Measurements from ENCODE around the gene SRGAP1. TPM values are rescaled to one million over a fixed set of nuclear protein-coding genes. Genes with fewer than 3 reads are reported as not detected.

Gene SRGAP1
- total and polyA plus RNA-seq, 7 donors = 0.23 to 5.1 (median 1.5) TPM

DNA sequence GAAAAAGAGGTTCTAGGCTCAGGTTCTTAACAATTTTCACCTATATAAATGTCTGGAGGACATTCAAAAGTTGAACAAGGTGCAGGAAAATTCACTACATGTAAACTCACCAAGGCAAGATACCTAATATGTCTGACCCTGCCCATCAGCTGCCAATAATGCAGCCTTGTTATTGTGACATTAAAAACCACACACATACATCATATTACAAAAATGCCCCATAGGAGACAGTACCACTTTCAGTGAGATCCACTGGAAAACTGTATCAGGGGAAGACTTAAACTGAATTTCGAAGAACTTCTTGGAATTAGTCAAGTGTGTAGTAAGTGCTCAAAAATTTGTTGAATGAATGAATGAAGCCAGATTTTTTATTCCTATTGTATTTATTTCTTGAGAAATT is 294.5 kb downstream of the SRGAP1 start:
- intact Hi-C loops (cut with DNase I) = no loop called here
- TF ChIP-seq, protein P1, sequence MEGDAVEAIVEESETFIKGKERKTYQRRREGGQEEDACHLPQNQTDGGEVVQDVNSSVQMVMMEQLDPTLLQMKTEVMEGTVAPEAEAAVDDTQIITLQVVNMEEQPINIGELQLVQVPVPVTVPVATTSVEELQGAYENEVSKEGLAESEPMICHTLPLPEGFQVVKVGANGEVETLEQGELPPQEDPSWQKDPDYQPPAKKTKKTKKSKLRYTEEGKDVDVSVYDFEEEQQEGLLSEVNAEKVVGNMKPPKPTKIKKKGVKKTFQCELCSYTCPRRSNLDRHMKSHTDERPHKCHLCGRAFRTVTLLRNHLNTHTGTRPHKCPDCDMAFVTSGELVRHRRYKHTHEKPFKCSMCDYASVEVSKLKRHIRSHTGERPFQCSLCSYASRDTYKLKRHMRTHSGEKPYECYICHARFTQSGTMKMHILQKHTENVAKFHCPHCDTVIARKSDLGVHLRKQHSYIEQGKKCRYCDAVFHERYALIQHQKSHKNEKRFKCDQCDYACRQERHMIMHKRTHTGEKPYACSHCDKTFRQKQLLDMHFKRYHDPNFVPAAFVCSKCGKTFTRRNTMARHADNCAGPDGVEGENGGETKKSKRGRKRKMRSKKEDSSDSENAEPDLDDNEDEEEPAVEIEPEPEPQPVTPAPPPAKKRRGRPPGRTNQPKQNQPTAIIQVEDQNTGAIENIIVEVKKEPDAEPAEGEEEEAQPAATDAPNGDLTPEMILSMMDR (IDR thresholded peaks at IDR 0.05) = no peak
- ATAC-seq (no peak), DNase-seq (no peak)
- no peaks in the 10 kb centered on the region for H3K9me3 ChIP-seq
- no peak overlapping the region for H3K4me3 ChIP-seq
- H3K27me3 ChIP-seq (ENCODE audit: insufficient read depth in 3 of 3, low read length in 2 of 3) = no peaks in the 10 kb centered on the region
- H3K4me1 ChIP-seq = no peaks in the 10 kb centered on the region
- H3K27ac ChIP-seq = no peak overlapping the region
- WGBS, 3 donors = 97 to 100% (median 98%) methylated on average over 1 of the region's 1 CpG
- H3K36me3 ChIP-seq (ENCODE audit: insufficient read depth in 1 of 2, low read depth in 1 of 2) = peaks cover 0 to 6% of the 10 kb centered on the region in 2 donors

DNA sequence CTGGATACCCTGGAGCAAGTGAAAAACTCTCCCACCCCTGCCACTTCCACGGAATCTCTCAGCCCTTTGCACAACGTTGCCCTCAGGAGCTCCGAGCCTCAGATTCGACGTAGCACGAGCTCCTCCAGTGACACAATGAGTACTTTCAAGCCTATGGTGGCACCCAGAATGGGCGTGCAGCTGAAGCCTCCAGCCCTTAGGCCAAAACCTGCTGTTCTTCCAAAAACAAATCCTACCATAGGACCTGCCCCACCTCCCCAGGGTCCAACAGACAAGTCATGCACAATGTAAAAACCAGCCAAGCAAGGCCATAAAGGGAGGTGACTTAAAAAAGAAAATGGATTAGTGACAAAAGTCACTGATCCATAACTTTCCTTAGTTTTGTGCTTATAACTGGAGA is 297.9 kb downstream of the SRGAP1 start:
- TF ChIP-seq, protein P1 (IDR thresholded peaks at IDR 0.05) = no peak
- peaks cover 0 to 6% of the 10 kb centered on the region in 2 donors for H3K36me3 ChIP-seq (ENCODE audit: insufficient read depth in 1 of 2, low read depth in 1 of 2)
- H3K4me1 ChIP-seq = no peaks in the 10 kb centered on the region
- ATAC-seq (no peak), DNase-seq (no peak)
- H3K27me3 ChIP-seq (ENCODE audit: insufficient read depth in 3 of 3, low read length in 2 of 3) = no peaks in the 10 kb centered on the region
- H3K4me3 ChIP-seq = no peak overlapping the region
- 91 to 93% (median 91%) methylated on average over 7 of the region's 7 CpGs for WGBS, 3 donors
- H3K9me3 ChIP-seq = no peaks in the 10 kb centered on the region
- no peak overlapping the region for H3K27ac ChIP-seq
- intact Hi-C loops (cut with DNase I) = no loop called here

DNA sequence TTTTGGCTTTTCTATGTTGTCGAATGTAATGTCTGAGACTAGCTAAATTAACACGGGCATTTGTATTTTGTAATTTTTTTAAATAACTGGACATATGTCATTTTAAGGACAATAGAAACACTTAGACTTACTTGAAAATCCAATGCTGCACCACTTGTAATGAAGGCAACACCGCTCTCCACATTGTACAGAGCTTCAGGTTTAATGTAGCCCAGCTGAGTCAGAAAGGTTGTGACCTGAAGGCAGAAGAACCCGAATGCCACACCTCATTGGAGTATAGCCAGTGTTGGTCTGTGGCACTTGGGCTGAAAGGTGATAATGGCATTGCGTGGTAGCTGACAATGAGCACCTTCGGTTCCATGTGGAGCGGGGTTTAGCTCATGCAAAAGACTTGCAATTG is 298.3 kb downstream of the SRGAP1 start:
- Histone ChIP-seq H3K4me1 (no peaks in the 10 kb centered on the region), H3K36me3 (ENCODE audit: insufficient read depth in 1 of 2, low read depth in 1 of 2) (peaks cover 0 to 6% of the 10 kb centered on the region in 2 donors), H3K9me3 (no peaks in the 10 kb centered on the region), H3K27me3 (ENCODE audit: insufficient read depth in 3 of 3, low read length in 2 of 3) (no peaks in the 10 kb centered on the region), H3K27ac (no peak overlapping the region), H3K4me3 (no peak overlapping the region)
- TF ChIP-seq, protein P1 (IDR thresholded peaks at IDR 0.05) = no peak
- ATAC-seq (no peak), DNase-seq (no peak)
- WGBS, 3 donors = 94 to 96% (median 94%) methylated on average over 7 of the region's 7 CpGs
- intact Hi-C loops (cut with DNase I) = no loop called here

DNA sequence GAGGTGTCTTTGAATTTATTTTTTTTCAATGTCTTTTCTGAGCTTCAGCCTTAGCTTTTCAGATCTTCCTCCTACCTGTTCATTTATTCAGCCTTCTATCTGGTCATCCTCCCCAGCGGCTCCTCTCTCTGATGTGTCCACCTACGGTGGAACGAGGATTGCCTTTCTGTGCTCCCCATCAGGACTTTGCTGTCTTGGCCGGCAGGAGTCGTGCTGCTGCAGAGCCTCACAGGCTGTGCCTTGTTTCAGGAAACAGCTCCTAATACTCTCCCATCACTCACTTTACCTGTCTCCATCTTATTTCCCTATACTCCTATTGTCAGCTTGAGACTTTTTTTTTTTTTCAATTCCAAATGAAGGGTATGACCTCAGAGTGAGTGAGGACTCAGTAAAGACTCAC is 300.7 kb downstream of the SRGAP1 start:
- DNase-seq = no peak
- intact Hi-C loops (cut with DNase I) = no loop called here
- ATAC-seq = no peak
- no peaks in the 10 kb centered on the region for H3K9me3 ChIP-seq
- H3K4me1 ChIP-seq = no peaks in the 10 kb centered on the region
- peaks cover 0 to 6% of the 10 kb centered on the region in 2 donors for H3K36me3 ChIP-seq (ENCODE audit: insufficient read depth in 1 of 2, low read depth in 1 of 2)
- H3K4me3 ChIP-seq = no peak overlapping the region
- no peak overlapping the region for H3K27ac ChIP-seq
- WGBS, 3 donors = 92 to 94% (median 94%) methylated on average over 5 of the region's 5 CpGs
- TF ChIP-seq, protein P1 (IDR thresholded peaks at IDR 0.05) = no peak
- H3K27me3 ChIP-seq (ENCODE audit: insufficient read depth in 3 of 3, low read length in 2 of 3) = no peaks in the 10 kb centered on the region

DNA sequence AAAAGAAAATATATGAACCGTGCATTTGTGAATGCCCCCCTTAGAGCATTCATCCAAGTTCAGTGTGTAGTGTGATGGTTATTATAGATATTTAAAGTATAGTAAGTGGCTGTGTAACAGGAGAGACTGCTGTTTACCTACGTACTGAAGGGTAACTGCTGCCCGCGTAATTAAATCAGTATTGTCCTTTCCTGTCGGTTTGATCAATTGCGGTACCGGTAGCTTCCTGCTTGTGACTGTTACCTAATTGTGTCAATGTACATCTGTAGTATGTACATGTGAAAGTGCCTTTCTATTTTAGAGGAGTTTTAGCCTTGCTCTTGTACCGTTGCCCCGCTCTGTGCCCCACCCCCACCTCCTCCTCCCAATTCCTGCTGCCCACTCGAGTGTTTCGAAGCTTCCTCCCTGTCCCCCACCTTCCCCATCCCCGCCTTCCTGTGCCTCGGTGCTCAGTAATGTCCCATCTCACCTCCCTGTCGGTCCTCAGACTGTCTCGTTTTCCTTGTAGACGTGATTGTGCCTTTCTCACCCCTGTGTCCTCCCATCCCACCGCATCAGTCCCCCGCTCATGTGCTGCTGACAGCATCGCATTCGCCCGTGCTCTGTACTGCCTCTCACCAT is 302.6 kb downstream of the SRGAP1 start:
- Histone ChIP-seq H3K27me3 (ENCODE audit: insufficient read depth in 3 of 3, low read length in 2 of 3) (no peaks in the 10 kb centered on the region), H3K27ac (no peak overlapping the region), H3K4me1 (no peaks in the 10 kb centered on the region), H3K9me3 (no peaks in the 10 kb centered on the region), H3K4me3 (no peak overlapping the region), H3K36me3 (ENCODE audit: insufficient read depth in 1 of 2, low read depth in 1 of 2) (peaks cover 0 to 6% of the 10 kb centered on the region in 2 donors)
- intact Hi-C loops (cut with DNase I) = no loop called here
- TF ChIP-seq, protein P1 (IDR thresholded peaks at IDR 0.05) = no peak
- no peak for ATAC-seq
- DNase-seq = no peak
- WGBS, 3 donors = 71 to 75% (median 74%) methylated on average over 21 of the region's 21 CpGs
